IMR-90 (cell line): ENCODE results near the gene CDC42BPA. TPM values are rescaled to one million over a fixed set of nuclear protein-coding genes. Genes with fewer than 3 reads are reported as not detected.

Source experiments
- ATAC-seq: fragments of 200-7000 bp; cut with Tn5 transposase; 2 replicates; pipeline ENCODE4 v1.9.1; 2020; ENCODE audit warnings: low read depth, mild to moderate bottlenecking, moderate library complexity
- BruUV-seq: library from RNA; stranded (reverse); fragments of 400-500 nt; replicated peaks from 2 replicates; lab custom pipeline; 2021; lab: Mats Ljungman, UMichigan
- CTCF ChIA-PET: fragments of 300-600 bp; formaldehyde crosslinking; extraction: SDS; loops from one replicate; lab custom pipeline; 2021; ENCODE audit warnings: antibody characterized with exemption; lab: Yijun Ruan, JAX
- POLR2A ChIA-PET: fragments of 300-600 bp; sonication (Branson Sonifier 250); formaldehyde crosslinking; loops from one replicate; lab custom pipeline; 2022; ENCODE audit warnings: antibody characterized with exemption; ENCODE audit not compliant: unreplicated experiment; lab: Charles Lee
- DNase-seq: peaks from one replicate; pipeline ENCODE4 v3.0.0; 2013
- H2AFZ ChIP-seq: replicated peaks from 2 replicates; pipeline ENCODE3; 2013; ENCODE audit warnings: low read length, mild to moderate bottlenecking; ENCODE audit not compliant: poor library complexity
- H2AK5ac ChIP-seq: 2 replicates; pipeline ENCODE4 v1.6.1; 2013; ENCODE audit warnings: low read depth, low read length, inconsistent platforms
- H2AK9ac ChIP-seq: replicated peaks from 2 replicates; pipeline ENCODE3; 2013; ENCODE audit warnings: mild to moderate bottlenecking, low read depth, low read length, moderate library complexity; ENCODE audit not compliant: poor library complexity
- H2BK120ac ChIP-seq: 2 replicates; pipeline ENCODE4 v1.6.1; 2013; ENCODE audit warnings: low read depth, low read length, inconsistent platforms
- H2BK15ac ChIP-seq: 3 replicates; pipeline ENCODE4 v1.6.1; 2013; ENCODE audit warnings: low read depth, low read length, inconsistent platforms
- H2BK20ac ChIP-seq: 2 replicates; pipeline ENCODE4 v1.6.1; 2013; ENCODE audit warnings: low read depth, mild to moderate bottlenecking, inconsistent platforms, low read length, moderate library complexity
- H2BK5ac ChIP-seq: 2 replicates; pipeline ENCODE4 v1.6.1; 2013; ENCODE audit warnings: mild to moderate bottlenecking, low read depth, low read length, inconsistent platforms; ENCODE audit not compliant: poor library complexity, severe bottlenecking
- H3K14ac ChIP-seq: replicated peaks from 2 replicates; pipeline ENCODE4 v1.6.1; 2013; ENCODE audit warnings: low read depth, low read length, inconsistent platforms
- H3K18ac ChIP-seq: 2 replicates; pipeline ENCODE4 v1.6.1; 2013; ENCODE audit warnings: low read depth, low read length, control low read depth
- H3K23ac ChIP-seq: 2 replicates; pipeline ENCODE4 v1.6.1; 2013; ENCODE audit warnings: low read depth, low read length, inconsistent platforms
- H3K27ac ChIP-seq: 2 replicates; pipeline ENCODE4 v1.5.1; 2013; ENCODE audit warnings: mild to moderate bottlenecking, control low read depth, low read length; ENCODE audit not compliant: insufficient read depth
- H3K27me3 ChIP-seq: 2 replicates; pipeline ENCODE4 v1.6.1; 2013; ENCODE audit warnings: low read length; ENCODE audit not compliant: control insufficient read depth, insufficient read depth
- H3K36me3 ChIP-seq: 2 replicates; pipeline ENCODE4 v1.6.1; 2013; ENCODE audit warnings: low read length, mixed read lengths; ENCODE audit not compliant: control insufficient read depth, insufficient read depth
- H3K4ac ChIP-seq: 2 replicates; pipeline ENCODE4 v1.6.1; 2013; ENCODE audit warnings: low read depth, low read length, inconsistent platforms
- H3K4me1 ChIP-seq: 2 replicates; pipeline ENCODE4 v1.6.1; 2013; ENCODE audit warnings: low read length, mixed read lengths; ENCODE audit not compliant: control insufficient read depth, insufficient read depth
- H3K4me2 ChIP-seq: 2 replicates; pipeline ENCODE4 v1.6.1; 2013; ENCODE audit warnings: low read depth, mild to moderate bottlenecking, control low read depth, low read length, moderate library complexity
- H3K4me3 ChIP-seq: 2 replicates; pipeline ENCODE4 v1.5.1; 2013; ENCODE audit warnings: low read depth, mild to moderate bottlenecking, control low read depth, low read length, moderate library complexity; ENCODE audit not compliant: insufficient read depth
- H3K56ac ChIP-seq: 2 replicates; pipeline ENCODE4 v1.6.1; 2013; ENCODE audit warnings: low read length, inconsistent platforms; ENCODE audit not compliant: insufficient read depth; ENCODE audit errors: extremely low read depth
- H3K79me1 ChIP-seq, 2 experiments: 2 replicates each; pipeline ENCODE4 v1.6.1; 2013; ENCODE audit warnings: low read length in 2 of 2, inconsistent platforms in 1 of 2, low read depth in 1 of 2
- H3K9ac ChIP-seq: 2 replicates; pipeline ENCODE4 v1.6.1; 2013; ENCODE audit warnings: low read depth, low read length, control low read depth
- H3K9me1 ChIP-seq: 2 replicates; pipeline ENCODE4 v1.6.1; 2013; ENCODE audit warnings: low read length, inconsistent platforms; ENCODE audit not compliant: insufficient read depth
- H3K9me3 ChIP-seq: 2 replicates; pipeline ENCODE4 v1.6.1; 2013; ENCODE audit warnings: low read length; ENCODE audit not compliant: control insufficient read depth, insufficient read depth
- H4K20me1 ChIP-seq: 2 replicates; pipeline ENCODE4 v1.6.1; 2013; ENCODE audit warnings: low read length, inconsistent platforms; ENCODE audit not compliant: insufficient read depth
- H4K5ac ChIP-seq: 2 replicates; pipeline ENCODE4 v1.6.1; 2013; ENCODE audit warnings: mild to moderate bottlenecking, low read depth, low read length, control low read depth
- H4K8ac ChIP-seq, 2 experiments: 2 replicates each; pipeline ENCODE4 v1.6.1; 2013; ENCODE audit warnings: low read depth in 2 of 2, low read length in 2 of 2, control low read depth in 1 of 2, inconsistent platforms in 1 of 2
- H4K91ac ChIP-seq: 2 replicates; pipeline ENCODE4 v1.6.1; 2013; ENCODE audit warnings: low read depth, low read length, inconsistent platforms; ENCODE audit not compliant: insufficient read depth
- RAD21 ChIP-seq: IDR thresholded peaks from 2 replicates; pipeline ENCODE4 v1.6.1; 2012; ENCODE audit warnings: low read length, improper control_type of control experiment
- SMC3 ChIP-seq: fragments of 150-350 bp; IDR thresholded peaks from 2 replicates; pipeline ENCODE4 v1.6.1; 2016; ENCODE audit warnings: low read depth, mild to moderate bottlenecking, antibody characterized with exemption, low read length, moderate library complexity
- WGBS, 2 experiments: methylation state at CpG; one replicate each; pipeline versions ENCODE4 v1.1.5 to v1.1.7; 2013; ENCODE audit warnings: missing lambda C conversion rate in 2 of 2; ENCODE audit not compliant: insufficient read length in 1 of 2; ENCODE audit errors: extremely low coverage in 2 of 2; 5-methylcytosine and 5-hydroxymethylcytosine counted together
- dilution Hi-C: fragments of 300-500 bp; cut with HindIII; formaldehyde crosslinking; loops from one replicate; pipeline ENCODE4 v1.14.3; 2018; ENCODE audit warnings: low sequenced_read_pairs; ENCODE audit not compliant: unreplicated experiment
- in situ Hi-C: fragments of 300-500 bp; cut with MboI; formaldehyde crosslinking; loops from 3 replicates; pipeline ENCODE4 v1.14.3; 2019; ENCODE audit warnings: low sequenced_read_pairs, inconsistent platforms, mixed read lengths
- intact Hi-C: fragments of 100-400 bp; cut with micrococcal nuclease; formaldehyde crosslinking; loops from 2 replicates; pipeline ENCODE4 v1.10.0; 2022
- polyA plus RNA-seq, 3 experiments: library from polyadenylated mRNA; depleted of rRNA; stranded (reverse); fragments of >200 nt; gene quantifications; 2 replicates each; pipeline ENCODE4 v1.2.3, GENCODE V29; 2012; ENCODE audit warnings: low replicate concordance in 1 of 3
- total RNA-seq: library from RNA; depleted of rRNA; stranded (reverse); fragments of >200 nt; gene quantifications from 2 replicates; pipeline ENCODE4 v1.2.3, GENCODE V29; 2012

The CDC42BPA gene
- total and polyA plus RNA-seq, 2 of the 4 experiments (the other 2 are of a cell fraction): 9.4 to 27.8 TPM

DNA sequence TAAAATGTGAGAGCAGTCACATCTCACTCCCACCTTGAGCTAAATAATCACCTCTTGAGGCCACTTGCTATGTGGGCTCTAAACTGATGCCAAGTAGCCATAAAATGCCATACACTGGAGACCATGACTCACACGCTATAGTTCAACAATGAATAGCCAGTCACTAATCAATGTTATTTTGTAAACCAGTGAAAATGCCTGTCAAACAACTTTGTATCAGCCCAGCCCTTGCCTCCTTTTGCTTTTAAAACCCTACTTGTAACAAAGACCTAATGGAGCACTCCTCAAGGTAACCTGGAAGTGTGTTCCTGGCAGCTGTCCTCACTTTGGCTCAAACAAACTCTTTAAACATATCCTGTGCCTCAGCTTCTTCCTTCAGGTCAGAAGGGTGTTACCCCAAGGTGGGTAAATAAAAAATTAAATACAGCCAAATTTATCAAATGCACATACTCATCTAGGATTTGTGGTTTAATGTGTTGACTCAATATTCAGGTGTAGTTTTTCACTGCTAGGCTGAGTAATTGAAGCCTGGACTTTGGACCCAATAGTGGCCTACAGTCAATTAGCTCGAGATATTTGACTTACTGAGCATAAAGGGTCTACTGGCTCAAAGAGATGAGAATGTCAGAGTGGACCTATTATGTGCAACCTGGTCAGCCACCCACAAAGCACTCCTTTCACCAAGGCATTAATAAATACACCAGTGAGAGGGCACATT, 223.9 kb downstream of the CDC42BPA start:
- no peak overlapping the region for H3K23ac ChIP-seq
- H4K5ac ChIP-seq: no peak overlapping the region
- H3K9me3 ChIP-seq: no peaks in the 10 kb centered on the region
- H4K91ac ChIP-seq: no peak overlapping the region
- peaks cover 4 to 24% of the 10 kb centered on the region in 2 experiments; a peak in 3 of 4 replicates for H3K79me1 ChIP-seq
- ChIA-PET CTCF (interaction anchor here (0.6 kb wide), 1 partner anchor 13 kb away, joined by 3 read pairs; no protein-coding TSS in a partner anchor), POLR2A (no interaction called here)
- no peak overlapping the region for H4K8ac ChIP-seq
- no peak overlapping the region for H3K56ac ChIP-seq
- peaks cover 11% of the 10 kb centered on the region; the same call in 1 of the 2 replicates for H3K36me3 ChIP-seq
- H3K4ac ChIP-seq: no peak overlapping the region
- dilution Hi-C loops (no loop called here), intact Hi-C loops (no loop called here), in situ Hi-C loops (no loop called here)
- no peak overlapping the region for H3K4me2 ChIP-seq
- no TSS peak for BruUV-seq
- no peak for ATAC-seq
- H2BK15ac ChIP-seq: no peak overlapping the region
- DNase-seq: no peak
- no peak overlapping the region for H3K18ac ChIP-seq
- H3K27ac ChIP-seq: no peak overlapping the region
- peaks cover 7% of the 10 kb centered on the region; the same call in 1 of the 2 replicates for H3K4me1 ChIP-seq
- H2BK5ac ChIP-seq: no peak overlapping the region
- H2AK5ac ChIP-seq: no peak overlapping the region
- WGBS, 2 experiments: 100% methylated on average over 1 of the region's 2 CpGs; no CpG with 5 or more reads in 1 of the 2 experiments
- no peak overlapping the region for H2AFZ ChIP-seq
- no peaks in the 10 kb centered on the region for H3K27me3 ChIP-seq
- H3K14ac ChIP-seq: no peak overlapping the region
- no peak overlapping the region for H2BK20ac ChIP-seq
- TF ChIP-seq SMC3 (no peak), RAD21 (no peak)
- H2BK120ac ChIP-seq: no peak overlapping the region
- no peaks in the 10 kb centered on the region for H4K20me1 ChIP-seq
- no peak overlapping the region for H3K4me3 ChIP-seq
- peaks cover 9% of the 10 kb centered on the region; the same call in 1 of the 2 replicates for H3K9me1 ChIP-seq
- no peak overlapping the region for H2AK9ac ChIP-seq
- no peak overlapping the region for H3K9ac ChIP-seq
